HG02571 (cell line): ENCODE data around the gene TRIM49.
"Not testable (repeated sequence)": the region's sequence is repeated elsewhere in the genome, so short reads cannot be mapped to it uniquely, and the experiment has no call there.

Source experiments
- ATAC-seq: cut with Tn5 transposase; IDR thresholded peaks from one replicate; pipeline ENCODE4 v1.9.1; 2021; ENCODE audit warnings: mild to moderate bottlenecking, moderate library complexity; ENCODE audit not compliant: unreplicated experiment

Gene TRIM49, protein sequence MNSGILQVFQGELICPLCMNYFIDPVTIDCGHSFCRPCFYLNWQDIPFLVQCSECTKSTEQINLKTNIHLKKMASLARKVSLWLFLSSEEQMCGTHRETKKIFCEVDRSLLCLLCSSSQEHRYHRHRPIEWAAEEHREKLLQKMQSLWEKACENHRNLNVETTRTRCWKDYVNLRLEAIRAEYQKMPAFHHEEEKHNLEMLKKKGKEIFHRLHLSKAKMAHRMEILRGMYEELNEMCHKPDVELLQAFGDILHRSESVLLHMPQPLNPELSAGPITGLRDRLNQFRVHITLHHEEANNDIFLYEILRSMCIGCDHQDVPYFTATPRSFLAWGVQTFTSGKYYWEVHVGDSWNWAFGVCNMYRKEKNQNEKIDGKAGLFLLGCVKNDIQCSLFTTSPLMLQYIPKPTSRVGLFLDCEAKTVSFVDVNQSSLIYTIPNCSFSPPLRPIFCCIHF

DNA sequence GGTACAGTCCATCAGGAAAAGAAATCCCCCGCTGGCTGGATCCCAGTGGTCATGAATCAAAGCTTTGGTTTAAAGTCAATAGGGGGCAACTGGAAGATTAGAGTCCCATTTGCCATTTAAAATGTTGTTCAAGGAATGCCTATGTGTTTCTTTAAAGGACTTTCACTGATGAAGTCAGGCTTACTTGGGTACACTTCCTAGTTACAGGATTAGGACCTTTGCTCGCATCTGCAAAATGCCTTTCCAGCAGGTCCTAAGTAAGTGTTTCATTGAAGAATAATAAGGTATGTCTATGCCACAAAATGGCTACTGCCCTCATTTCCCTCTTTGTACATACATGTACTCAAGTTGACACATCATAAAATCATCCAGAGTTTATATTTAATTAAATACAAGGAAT, at the start of gene TRIM49:
Gene TRIM49, minus strand, starts transcription at position 101 of the 400 bp plus-strand sequence. CDS start 4,106 bp downstream, outside the sequence.
- ATAC-seq = not testable (repeated sequence)

DNA sequence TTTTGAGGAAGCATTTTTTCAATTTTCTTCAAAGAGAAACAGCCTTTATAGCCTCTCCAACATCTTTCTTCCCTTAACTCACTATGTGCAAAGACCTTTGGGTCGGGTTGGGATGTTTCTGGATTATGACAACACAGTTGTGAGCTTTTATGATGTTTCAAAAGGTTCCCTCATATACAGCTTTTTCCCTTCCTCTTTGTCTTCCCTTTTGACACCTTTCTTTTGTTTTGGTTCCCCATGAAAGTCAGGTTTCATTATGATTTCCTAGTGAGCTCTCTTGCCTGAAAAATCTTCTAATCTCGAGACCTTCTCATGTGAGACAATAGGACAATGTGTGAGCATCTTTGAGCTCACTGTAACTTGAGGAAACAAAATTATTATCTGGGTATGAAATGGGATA, 18.3 kb upstream of the TRIM49 start:
- ATAC-seq = not testable (repeated sequence)

DNA sequence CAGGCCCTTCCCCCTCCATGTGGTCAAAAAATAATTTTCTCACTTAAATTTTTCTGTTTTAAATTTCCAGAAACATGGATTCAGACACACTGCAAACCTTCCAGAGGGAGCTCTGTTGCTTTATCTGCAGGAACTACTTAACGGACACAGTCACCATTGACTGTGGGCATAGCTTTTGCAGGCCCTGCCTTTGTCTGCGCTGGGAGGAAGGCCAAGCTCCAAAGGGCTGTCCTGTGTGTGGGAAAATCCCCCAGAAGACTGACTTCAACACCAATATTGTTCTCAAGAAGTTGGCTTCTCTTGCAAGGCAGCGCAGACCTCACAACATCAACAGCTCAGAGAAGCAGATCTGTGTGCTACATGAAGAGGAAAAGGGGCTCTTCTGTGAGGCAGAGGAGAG, 11.6 kb upstream of the TRIM49 start:
- not testable (repeated sequence) for ATAC-seq

DNA sequence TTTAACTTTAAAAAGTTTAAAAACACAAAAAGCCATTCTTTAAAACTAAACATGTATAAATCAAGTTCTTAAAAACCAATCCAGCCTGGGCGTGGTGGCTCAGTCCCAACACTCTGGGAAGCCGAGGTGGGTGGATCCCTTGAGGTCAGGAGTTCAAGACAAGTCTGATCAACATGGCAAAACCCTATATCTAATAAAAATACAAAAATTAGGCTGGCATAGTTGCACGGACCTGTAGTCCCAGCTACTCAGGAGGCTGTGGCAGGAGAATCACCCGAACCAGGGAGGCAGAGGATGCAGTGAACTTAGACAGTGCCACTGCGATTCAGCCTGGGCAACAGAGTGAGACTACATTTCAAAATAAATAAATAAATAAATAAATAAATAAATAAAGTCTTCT, 5.2 kb upstream of the TRIM49 start:
- ATAC-seq = not testable (repeated sequence)

DNA sequence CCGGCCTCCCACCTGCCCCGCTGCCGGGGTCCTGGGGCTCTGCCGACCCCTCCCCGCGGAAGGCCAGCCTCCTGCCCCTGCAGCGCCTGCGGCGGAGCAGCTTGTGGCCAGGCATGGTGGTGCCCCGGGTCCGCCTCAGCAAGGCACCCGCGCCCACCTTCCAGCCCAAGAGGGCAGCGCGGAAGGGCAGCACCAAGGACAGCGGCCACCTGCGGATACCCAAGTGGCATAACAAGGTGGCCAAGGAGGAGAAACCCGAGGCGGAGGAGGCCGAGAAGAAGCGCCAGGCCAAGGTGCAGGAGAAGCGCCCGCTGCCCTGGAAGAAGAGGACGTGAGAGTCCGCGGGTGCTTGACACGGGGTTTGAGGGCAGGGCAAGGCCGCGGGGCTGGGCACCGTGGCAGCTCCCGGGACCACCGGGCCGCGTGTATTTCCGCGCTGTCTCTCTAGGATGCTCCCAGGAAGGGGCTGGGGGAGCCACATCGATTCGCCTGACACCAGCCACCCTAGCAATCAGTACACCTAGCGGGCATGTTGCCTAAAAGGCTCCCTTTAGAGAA, 20.8 kb downstream of the TRIM49 start:
- not testable (repeated sequence) for ATAC-seq

DNA sequence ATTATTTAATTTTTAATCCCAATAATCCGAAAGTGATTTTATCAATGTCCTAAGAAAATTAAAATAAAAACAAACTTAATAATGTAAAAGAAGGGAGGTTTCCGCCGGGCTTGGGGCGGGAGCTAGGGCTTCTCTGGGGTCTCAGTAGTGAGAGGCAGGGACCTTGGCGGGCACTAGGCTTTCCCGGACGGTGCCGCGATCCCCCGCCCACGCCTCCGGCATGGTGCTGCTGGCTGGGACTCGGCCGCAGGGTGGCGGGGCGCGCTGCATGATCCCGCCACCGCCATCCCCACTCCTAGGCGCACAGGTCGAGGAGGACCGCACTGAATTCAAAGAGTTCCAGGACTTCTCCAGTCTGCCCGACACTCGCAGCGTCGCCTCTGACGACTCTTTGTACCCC, 22.6 kb downstream of the TRIM49 start:
- ATAC-seq = not testable (repeated sequence)

DNA sequence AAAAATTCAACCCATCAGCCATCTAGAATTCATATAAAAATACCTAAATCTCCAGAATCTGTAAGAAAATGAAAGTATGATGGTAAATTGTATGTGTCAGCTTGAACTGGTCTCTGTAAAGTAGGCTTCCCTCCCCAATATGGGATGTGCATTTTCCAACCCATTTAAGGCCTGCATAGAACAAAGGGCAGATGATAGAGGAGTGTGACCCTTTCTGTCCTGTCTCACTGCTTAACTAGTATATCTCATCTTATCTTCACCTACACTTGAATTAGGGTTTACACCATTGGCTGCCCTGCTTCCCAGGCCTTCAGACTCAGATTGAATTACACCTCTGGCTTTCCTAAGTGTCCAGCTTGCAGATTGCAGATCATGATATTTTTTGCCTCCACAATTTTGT, 57.6 kb downstream of the TRIM49 start:
- not testable (repeated sequence) for ATAC-seq
